ENCODE measurements around the gene SOX18. TPM values are rescaled to one million over a fixed set of nuclear protein-coding genes. Genes with fewer than 3 reads are reported as not detected.

The SOX18 gene
- total and polyA plus RNA-seq, 2 of the 13 experiments (the other 11 are each of a cell fraction or from before 2014, with no cell fraction given) = 1.6 to 1.9 TPM

- TF ChIP-seq EED (CRISPR knock-in tag; IDR thresholded peaks at IDR 0.05) (peak; percentile 66; the same call in 1 of the 2 replicates), MIXL1 (CRISPR knock-in tag; IDR thresholded peaks at IDR 0.05) (0 out of 2 replicates have a peak, but pooled peaks have one; percentile 44), ZNF563 (CRISPR knock-in tag; IDR thresholded peaks at IDR 0.05) (peak; percentile 95), ZNF350 (CRISPR knock-in tag; IDR thresholded peaks at IDR 0.05; ENCODE audit: borderline replicate concordance, low read depth) (0 out of 2 replicates have a peak, but pooled peaks have one; percentile 42), ZNF879 (CRISPR knock-in tag; IDR thresholded peaks at IDR 0.05) (peak; percentile 75; the same call in 1 of the 2 replicates), SRSF9 (IDR thresholded peaks at IDR 0.05; ENCODE audit: borderline replicate concordance, insufficient read depth, low read depth, low read length, poor library complexity, severe bottlenecking) (no peak), ZNF678 (CRISPR knock-in tag; IDR thresholded peaks at IDR 0.05) (no peak), NFIB (CRISPR knock-in tag; IDR thresholded peaks at IDR 0.05; ENCODE audit: borderline replicate concordance) (no peak), FOXO1 (CRISPR knock-in tag; IDR thresholded peaks at IDR 0.05) (peak; percentile 71), ZNF318 (CRISPR knock-in tag; IDR thresholded peaks at IDR 0.05) (no peak; the same call in none of the 2 replicates), ZBTB1 (CRISPR knock-in tag; IDR thresholded peaks at IDR 0.05; ENCODE audit: borderline replicate concordance) (no peak), CEBPZ (IDR thresholded peaks at IDR 0.05; ENCODE audit: low read length) (no peak), BATF2 (CRISPR knock-in tag; IDR thresholded peaks at IDR 0.05) (peak; percentile 62; the same call in 1 of the 2 replicates), ZNF501 (CRISPR knock-in tag; IDR thresholded peaks at IDR 0.05) (peak; percentile 94), ZNF784 (CRISPR knock-in tag; IDR thresholded peaks at IDR 0.05; ENCODE audit: borderline replicate concordance) (no peak)
Measured at GRCh38 chr20:64042054-64042781, 7.2 kb downstream of the SOX18 start (continued).

Measured in HepG2 (cell line).